ENCODE measurements around the gene TTLL13. TPM values are rescaled to one million over a fixed set of nuclear protein-coding genes. Genes with fewer than 3 reads are reported as not detected.
"Not testable (repeated sequence)": the region's sequence is repeated elsewhere in the genome, so short reads cannot be mapped to it uniquely, and the experiment has no call there.

Gene TTLL13
- total RNA-seq, 1 donor from 2014 or later, result 0.19 TPM

GRCh38 chr15:90266485-90266884 lies 17.1 kb downstream of the TTLL13 start:
- Histone ChIP-seq H3K4me3 (peak overlapping the region; percentile 87), H3K9me3 (replicated peaks) (no peaks in the 10 kb centered on the region), H3K36me3 (peaks cover 28% of the 10 kb centered on the region), H3K27me3 (ENCODE audit: low read depth) (no peaks in the 10 kb centered on the region), H3K4me1 (peaks cover 76% of the 10 kb centered on the region), H3K27ac (replicated peaks) (peak overlapping the region; percentile 98)
- intact Hi-C loops (cut with micrococcal nuclease), result no loop called here
- DNase-seq, result no peak
- no peak for TF ChIP-seq CTCF (IDR thresholded peaks at IDR 0.05; ENCODE audit: borderline replicate concordance)

- no peaks in the 10 kb centered on the region for H3K27me3 ChIP-seq (ENCODE audit: low read depth)
- DNase-seq, result no peak
- H3K36me3 ChIP-seq, result peaks cover 48% of the 10 kb centered on the region
- H3K27ac ChIP-seq (replicated peaks), result no peak overlapping the region
- TF ChIP-seq CTCF (IDR thresholded peaks at IDR 0.05; ENCODE audit: borderline replicate concordance), result no peak
- H3K4me3 ChIP-seq, result peak overlapping the region; percentile 87
- H3K4me1 ChIP-seq, result peaks cover 96% of the 10 kb centered on the region
- H3K9me3 ChIP-seq (replicated peaks), result no peaks in the 10 kb centered on the region
- intact Hi-C loops (cut with micrococcal nuclease), result no loop called here
Observed at GRCh38 chr15:90268415-90268814, 19.1 kb downstream of the TTLL13 start.

- peaks cover 61% of the 10 kb centered on the region for H3K36me3 ChIP-seq
Observed at GRCh38 chr15:90270502-90271150, 21.3 kb downstream of the TTLL13 start.

GRCh38 chr15:90271459-90272166 lies 22.3 kb downstream of the TTLL13 start:
- H3K36me3 ChIP-seq, result peaks cover 65% of the 10 kb centered on the region
- peaks cover 69% of the 10 kb centered on the region for H3K4me1 ChIP-seq
- H3K27me3 ChIP-seq (ENCODE audit: low read depth), result no peaks in the 10 kb centered on the region
- H3K4me3 ChIP-seq, result no peak overlapping the region
- no peak for DNase-seq
- H3K9me3 ChIP-seq (replicated peaks), result no peaks in the 10 kb centered on the region
- intact Hi-C loops (cut with micrococcal nuclease), result no loop called here
- peak overlapping the region; percentile 58 for H3K27ac ChIP-seq (replicated peaks)
- no peak for TF ChIP-seq CTCF (IDR thresholded peaks at IDR 0.05; ENCODE audit: borderline replicate concordance)

More at GRCh38 chr15:90270502-90271150, 21.3 kb downstream of the TTLL13 start:
- Histone ChIP-seq H3K27ac (replicated peaks) (peak overlapping the region; percentile 58), H3K9me3 (replicated peaks) (no peaks in the 10 kb centered on the region), H3K27me3 (ENCODE audit: low read depth) (no peaks in the 10 kb centered on the region), H3K4me1 (peaks cover 79% of the 10 kb centered on the region), H3K4me3 (no peak overlapping the region)
- intact Hi-C loops (cut with micrococcal nuclease), result no loop called here
- no peak for DNase-seq
- TF ChIP-seq CTCF (IDR thresholded peaks at IDR 0.05; ENCODE audit: borderline replicate concordance), result no peak

GRCh38 chr15:90278467-90278866 lies 29.1 kb downstream of the TTLL13 start:
- H3K4me3 ChIP-seq; intact Hi-C loops (cut with micrococcal nuclease); DNase-seq; H3K4me1 ChIP-seq; H3K27me3 ChIP-seq (ENCODE audit: low read depth); H3K27ac ChIP-seq (replicated peaks); H3K9me3 ChIP-seq (replicated peaks): not testable (repeated sequence)
- peaks cover 17% of the 10 kb centered on the region for H3K36me3 ChIP-seq

GRCh38 chr15:90280743-90281142 lies 31.4 kb downstream of the TTLL13 start:
- H3K27ac ChIP-seq (replicated peaks); H3K4me3 ChIP-seq; H3K9me3 ChIP-seq (replicated peaks); intact Hi-C loops (cut with micrococcal nuclease); H3K4me1 ChIP-seq; DNase-seq; H3K36me3 ChIP-seq; H3K27me3 ChIP-seq (ENCODE audit: low read depth): not testable (repeated sequence)

GRCh38 chr15:90281637-90282036 lies 32.3 kb downstream of the TTLL13 start:
- H3K27ac ChIP-seq (replicated peaks); DNase-seq; H3K36me3 ChIP-seq; H3K27me3 ChIP-seq (ENCODE audit: low read depth); H3K9me3 ChIP-seq (replicated peaks); H3K4me1 ChIP-seq; H3K4me3 ChIP-seq; intact Hi-C loops (cut with micrococcal nuclease): not testable (repeated sequence)
